Endothelial cell of umbilical vein (primary cell): ENCODE measurements around the gene RUNDC1. TPM values are rescaled to one million over a fixed set of nuclear protein-coding genes. Genes with fewer than 3 reads are reported as not detected.
A peak's percentile ranks its signal among the peaks of the same experiment; 100 is the strongest.

Source experiments
- BruUV-seq: library from RNA; stranded (reverse); fragments of 400-500 nt; replicated peaks from 2 replicates; lab custom pipeline; 2021; lab: Mats Ljungman, UMichigan
- CTCF ChIA-PET: fragments of 300-600, 350-600 bp; sonication (Branson Sonifier 250); formaldehyde crosslinking; loops from one replicate; lab custom pipeline; 2021; ENCODE audit warnings: antibody characterized with exemption, inconsistent platforms; lab: Charles Lee
- POLR2A ChIA-PET: fragments of 300-600, 350-600 bp; sonication (Branson Sonifier 250); formaldehyde crosslinking; loops from one replicate; lab custom pipeline; 2021; ENCODE audit warnings: antibody characterized with exemption, inconsistent platforms; lab: Charles Lee
- DNase-seq: peaks from one replicate; pipeline ENCODE4 v3.0.0-alpha.2; 2011; ENCODE audit warnings: low read depth, low spot score
- FAIRE-seq: peaks from 2 replicates; lab custom pipeline; 2011; peaks lifted over from hg19 to GRCh38; lab: Jason Lieb, UNC
- H2AFZ ChIP-seq: 2 replicates; pipeline ENCODE4 v1.6.0; 2012; ENCODE audit warnings: low read depth, low read length, control low read depth, inconsistent platforms
- H3K27ac ChIP-seq: 2 replicates; pipeline ENCODE4 v1.5.1; 2011; ENCODE audit warnings: low read depth, mild to moderate bottlenecking, control low read depth, low read length, moderate library complexity; ENCODE audit not compliant: insufficient read depth
- H3K27me3 ChIP-seq, 2 experiments: 2 replicates each; pipeline versions ENCODE4 v1.6.0 to v1.6.1; 2011; ENCODE audit warnings: low read length in 2 of 2, mixed read lengths in 1 of 2; ENCODE audit not compliant: control insufficient read depth in 2 of 2, insufficient read depth in 2 of 2
- H3K36me3 ChIP-seq, 2 experiments: 2 replicates in 1 of 2; 3 replicates in 1 of 2; pipeline ENCODE4 v1.5.1; 2011; ENCODE audit warnings: low read length in 2 of 2, mild to moderate bottlenecking in 1 of 2, moderate library complexity in 1 of 2; ENCODE audit not compliant: control insufficient read depth in 2 of 2, insufficient read depth in 2 of 2; ENCODE audit errors: extremely low read depth in 1 of 2
- H3K4me1 ChIP-seq: 3 replicates; pipeline ENCODE4 v1.5.1; 2011; ENCODE audit warnings: mild to moderate bottlenecking, low read length; ENCODE audit not compliant: control insufficient read depth, insufficient read depth; ENCODE audit errors: extremely low read depth
- H3K4me2 ChIP-seq: 2 replicates; pipeline ENCODE4 v1.6.1; 2011; ENCODE audit warnings: low read length, control low read depth, mixed read lengths; ENCODE audit not compliant: insufficient read depth
- H3K4me3 ChIP-seq, 3 experiments: fragments of 200-600 bp in 1 of 3; sonication (generic), shearing (Covaris generic) in 1 of 3; replicated peaks in 1 of 3; 2 replicates each; pipeline ENCODE4 v1.5.1; 2011 to 2016; ENCODE audit warnings: control low read depth in 3 of 3, low read length in 3 of 3, mild to moderate bottlenecking in 2 of 3, inconsistent platforms in 1 of 3, low read depth in 1 of 3, moderate library complexity in 1 of 3; ENCODE audit not compliant: insufficient read depth in 1 of 3
- H3K79me2 ChIP-seq: 2 replicates; pipeline ENCODE4 v1.6.0; 2012; ENCODE audit warnings: low read length, inconsistent platforms; ENCODE audit not compliant: control insufficient read depth, insufficient read depth
- H3K9ac ChIP-seq: replicated peaks from 2 replicates; pipeline ENCODE3; 2011; ENCODE audit warnings: low read length, control low read depth; ENCODE audit not compliant: insufficient read depth; ENCODE audit errors: extremely low read depth
- H3K9me1 ChIP-seq: replicated peaks from 3 replicates; pipeline ENCODE4 v1.6.0; 2011; ENCODE audit warnings: mild to moderate bottlenecking, low read length; ENCODE audit not compliant: control insufficient read depth, insufficient read depth; ENCODE audit errors: extremely low read depth
- H3K9me3 ChIP-seq: replicated peaks from 2 replicates; pipeline ENCODE4 v1.5.1; 2012; ENCODE audit warnings: low read length, inconsistent platforms; ENCODE audit not compliant: control insufficient read depth, insufficient read depth
- H4K20me1 ChIP-seq: replicated peaks from 2 replicates; pipeline ENCODE3; 2011; ENCODE audit warnings: mild to moderate bottlenecking, low read length; ENCODE audit not compliant: control insufficient read depth, insufficient read depth; ENCODE audit errors: extremely low read depth
- EZH2 ChIP-seq: IDR thresholded peaks from 2 replicates; pipeline ENCODE4 v1.6.1; 2012; ENCODE audit warnings: borderline replicate concordance, low read depth, mild to moderate bottlenecking, moderate library complexity, low read length, inconsistent platforms; ENCODE audit not compliant: severe bottlenecking
- FOS ChIP-seq: IDR thresholded peaks from 2 replicates; pipeline ENCODE4 v1.6.1; 2011; ENCODE audit warnings: mild to moderate bottlenecking, low read length, moderate library complexity, borderline replicate concordance; ENCODE audit not compliant: insufficient read depth
- GATA2 ChIP-seq: IDR thresholded peaks from 2 replicates; pipeline ENCODE4 v1.7.0; 2011; ENCODE audit warnings: low read depth, mild to moderate bottlenecking, moderate library complexity, mixed read lengths, low read length; ENCODE audit not compliant: insufficient read length, insufficient read depth
- JUN ChIP-seq: IDR thresholded peaks from 2 replicates; pipeline ENCODE4 v1.6.1; 2011; ENCODE audit warnings: borderline replicate concordance, low read depth; ENCODE audit not compliant: insufficient read length, insufficient read depth
- MYC ChIP-seq: IDR thresholded peaks from one replicate; pipeline ENCODE4 v1.6.1; 2011; ENCODE audit warnings: mild to moderate bottlenecking, low read depth, low read length
- POLR2A ChIP-seq: IDR thresholded peaks from 2 replicates; pipeline ENCODE4 v1.6.1; 2012; ENCODE audit warnings: low read depth, mild to moderate bottlenecking, control low read depth, low read length
- POLR2AphosphoS5 ChIP-seq: IDR thresholded peaks from 2 replicates; pipeline ENCODE4 v1.6.1; 2012; ENCODE audit warnings: low read depth, mild to moderate bottlenecking, control low read depth, low read length, moderate library complexity; ENCODE audit not compliant: insufficient read depth
- dilution Hi-C: fragments of 300-500 bp; cut with MboI; formaldehyde crosslinking; loops from one replicate; pipeline ENCODE4 v1.15.0; 2019; ENCODE audit warnings: low sequenced_read_pairs; ENCODE audit not compliant: extremely low pct_ligation_motif_present
- intact Hi-C: fragments of 100-400 bp; cut with micrococcal nuclease; formaldehyde crosslinking; loops from one replicate; pipeline ENCODE4 v1.10.0; 2022
- polyA plus RNA-seq, 4 experiments: library from polyadenylated mRNA; depleted of rRNA in 3 of 4; stranded (reverse) in 3 of 4; unstranded in 1 of 4; fragments of >200 nt; gene quantifications; 2 replicates each; pipeline versions ENCODE4 v1.2.1 to v1.2.3, GENCODE V29; 2011 to 2012; ENCODE audit warnings: missing spikeins in 1 of 4
- total RNA-seq: library from RNA; stranded (reverse); gene quantifications from 2 replicates; pipeline ENCODE4 v1.2.3, GENCODE V29; 2021
- TF ChIP-seq, protein P1 (sequence below): IDR thresholded peaks from 2 replicates; pipeline ENCODE4 v1.6.1; 2011; ENCODE audit not compliant: insufficient read depth, insufficient read length
- TF ChIP-seq, protein P2 (sequence below), 2 donors: IDR thresholded peaks; 1 replicate in 1 of 2; 2 replicates in 1 of 2; pipeline ENCODE4 v1.5.1; 2011; ENCODE audit warnings: low read length in 2 of 2, mild to moderate bottlenecking in 2 of 2, moderate library complexity in 2 of 2, control low read depth in 1 of 2, inconsistent platforms in 1 of 2, low read depth in 1 of 2; ENCODE audit not compliant: insufficient read depth in 1 of 2; ENCODE audit errors: extremely low read depth in 1 of 2

Gene RUNDC1
- total and polyA plus RNA-seq, 2 donors (not counting 3 experiments of a cell fraction or from before 2014, with no cell fraction given), result 9.2 to 12.0 TPM

DNA sequence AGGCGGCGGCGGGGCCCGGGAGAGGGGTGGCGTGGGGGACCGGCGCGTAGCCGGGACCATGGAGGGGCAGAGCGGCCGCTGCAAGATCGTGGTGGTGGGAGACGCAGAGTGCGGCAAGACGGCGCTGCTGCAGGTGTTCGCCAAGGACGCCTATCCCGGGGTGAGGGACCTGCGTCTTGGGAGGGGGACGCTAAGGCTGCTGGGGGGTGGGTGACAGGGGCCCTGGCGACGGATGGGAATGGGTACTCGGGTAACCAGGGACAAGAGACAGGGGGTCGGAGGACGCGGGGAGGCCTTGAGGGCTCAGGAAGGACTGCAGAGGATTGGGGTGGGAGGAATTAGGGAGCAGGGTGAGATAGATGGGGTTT lies 44.9 kb downstream of the RUNDC1 start:
- Histone ChIP-seq H3K27me3 (no peaks in the 10 kb centered on the region), H3K79me2 (peaks cover 11% of the 10 kb centered on the region), H3K4me1 (peaks cover 6% of the 10 kb centered on the region), H3K9me1 (no peaks in the 10 kb centered on the region), H3K4me2 (no peak overlapping the region), H4K20me1 (no peaks in the 10 kb centered on the region), H3K9me3 (no peaks in the 10 kb centered on the region), H3K27ac (no peak overlapping the region), H3K9ac (no peak overlapping the region), H3K4me3 (peak overlapping the region in 1 of 3 experiments; percentile 53), H3K36me3 (no peaks in the 10 kb centered on the region), H2AFZ (peak overlapping the region; percentile 74)
- dilution Hi-C loops (no loop called here), intact Hi-C loops (loop anchor here (2.0 kb wide), 1 partner anchor 100 kb away; the partner anchor contains the start of gene BRCA1)
- DNase-seq (no peak), FAIRE-seq (no peak)
- no peak for TF ChIP-seq POLR2AphosphoS5
- TF ChIP-seq JUN, result no peak
- TF ChIP-seq, protein P1, sequence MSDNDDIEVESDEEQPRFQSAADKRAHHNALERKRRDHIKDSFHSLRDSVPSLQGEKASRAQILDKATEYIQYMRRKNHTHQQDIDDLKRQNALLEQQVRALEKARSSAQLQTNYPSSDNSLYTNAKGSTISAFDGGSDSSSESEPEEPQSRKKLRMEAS, result no peak
- TF ChIP-seq GATA2, result no peak
- TF ChIP-seq EZH2, result no peak
- TF ChIP-seq, protein P2, sequence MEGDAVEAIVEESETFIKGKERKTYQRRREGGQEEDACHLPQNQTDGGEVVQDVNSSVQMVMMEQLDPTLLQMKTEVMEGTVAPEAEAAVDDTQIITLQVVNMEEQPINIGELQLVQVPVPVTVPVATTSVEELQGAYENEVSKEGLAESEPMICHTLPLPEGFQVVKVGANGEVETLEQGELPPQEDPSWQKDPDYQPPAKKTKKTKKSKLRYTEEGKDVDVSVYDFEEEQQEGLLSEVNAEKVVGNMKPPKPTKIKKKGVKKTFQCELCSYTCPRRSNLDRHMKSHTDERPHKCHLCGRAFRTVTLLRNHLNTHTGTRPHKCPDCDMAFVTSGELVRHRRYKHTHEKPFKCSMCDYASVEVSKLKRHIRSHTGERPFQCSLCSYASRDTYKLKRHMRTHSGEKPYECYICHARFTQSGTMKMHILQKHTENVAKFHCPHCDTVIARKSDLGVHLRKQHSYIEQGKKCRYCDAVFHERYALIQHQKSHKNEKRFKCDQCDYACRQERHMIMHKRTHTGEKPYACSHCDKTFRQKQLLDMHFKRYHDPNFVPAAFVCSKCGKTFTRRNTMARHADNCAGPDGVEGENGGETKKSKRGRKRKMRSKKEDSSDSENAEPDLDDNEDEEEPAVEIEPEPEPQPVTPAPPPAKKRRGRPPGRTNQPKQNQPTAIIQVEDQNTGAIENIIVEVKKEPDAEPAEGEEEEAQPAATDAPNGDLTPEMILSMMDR (IDR thresholded peaks at IDR 0.05; ENCODE audit: extremely low read depth in 1 of 2, insufficient read depth in 1 of 2, low read depth in 1 of 2, low read length in 2 of 2), result no peak
- no peak for TF ChIP-seq POLR2A
- no peak for TF ChIP-seq MYC
- no peak for TF ChIP-seq FOS
- POLR2A ChIA-PET, result interaction anchor here (1.6 kb wide), 1 partner anchor 291 kb away, joined by 21 read pairs; no protein-coding TSS in a partner anchor
- CTCF ChIA-PET, result interaction anchor here (1.1 to 3.4 kb wide), 5 partner anchors 27 to 314 kb away, joined by 3 to 20 read pairs (median 9); partner anchors contain the start of gene RPL27
- no TSS peak for BruUV-seq
